DND-41 (cell line): ENCODE data around the gene IL17RE.

Experiments used
- CTCF ChIP-seq: IDR thresholded peaks from 2 replicates; pipeline ENCODE4 v1.5.1; 2012; ENCODE audit warnings: borderline replicate concordance, low read length, moderate library complexity, mild to moderate bottlenecking; ENCODE audit not compliant: poor library complexity, severe bottlenecking; ENCODE audit errors: extremely low read depth
- EZH2 ChIP-seq: IDR thresholded peaks from 3 replicates; pipeline ENCODE4 v1.6.1; 2012; ENCODE audit warnings: borderline replicate concordance, low read depth, mild to moderate bottlenecking, moderate library complexity, low read length, inconsistent platforms; ENCODE audit not compliant: severe bottlenecking

GRCh38 chr3:9902372-9903237 lies at the start of gene IL17RE:
- no peak for TF ChIP-seq CTCF
- no peak for TF ChIP-seq EZH2
